Mesothelial cell of epicardium (in vitro differentiated cells): ENCODE data around the gene STAMBP. TPM values are rescaled to one million over a fixed set of nuclear protein-coding genes. Genes with fewer than 3 reads are reported as not detected.
"Not testable (repeated sequence)": the region's sequence is repeated elsewhere in the genome, so short reads cannot be mapped to it uniquely, and the experiment has no call there.

Experiments used
- DNase-seq, 2 experiments: peaks; one replicate each; pipeline ENCODE4 v3.0.0; 2021; ENCODE audit warnings: low spot score in 2 of 2; ENCODE audit not compliant: unreplicated experiment in 2 of 2
- H3K27ac Mint-ChIP-seq: 2 replicates; pipeline ENCODE4 v1.8.0; 2021; ENCODE audit warnings: mixed read lengths
- H3K27me3 Mint-ChIP-seq: 2 replicates; pipeline ENCODE4 v1.8.0; 2021; ENCODE audit warnings: low read depth, mixed read lengths
- H3K36me3 Mint-ChIP-seq: 2 replicates; pipeline ENCODE4 v1.8.0; 2021; ENCODE audit warnings: mixed read lengths
- H3K4me1 Mint-ChIP-seq: 2 replicates; pipeline ENCODE4 v1.8.0; 2021; ENCODE audit warnings: mixed read lengths
- H3K4me3 Mint-ChIP-seq: 2 replicates; pipeline ENCODE4 v1.8.0; 2021; ENCODE audit warnings: mild to moderate bottlenecking, moderate library complexity, mixed read lengths
- H3K9me3 Mint-ChIP-seq: 2 replicates; pipeline ENCODE4 v1.8.0; 2021; ENCODE audit warnings: mixed read lengths
- CTCF ChIP-seq: fragments of 200-600 bp; sonication (generic); IDR thresholded peaks from one replicate; pipeline ENCODE4 v1.5.0; 2021; ENCODE audit warnings: antibody characterized with exemption; ENCODE audit not compliant: unreplicated experiment
- total RNA-seq: library from RNA; stranded (reverse); gene quantifications from 3 replicates; pipeline ENCODE4 v1.2.1, GENCODE V29; 2021

STAMBP gene
- total RNA-seq, result 33.2 to 36.6 TPM (median 34.5 TPM) in 3 replicates

GRCh38 chr2:73828818-73829570 is at the start of gene STAMBP:
Gene STAMBP (plus strand): TSS chr2:73828961. CDS start chr2:73830857, 1,896 bp downstream.
- no peaks in the 10 kb centered on the region for H3K9me3 Mint-ChIP-seq
- no peak for TF ChIP-seq CTCF
- peaks cover 9% of the 10 kb centered on the region for H3K36me3 Mint-ChIP-seq
- H3K4me1 Mint-ChIP-seq, result peaks cover 22% of the 10 kb centered on the region
- H3K27me3 Mint-ChIP-seq, result peaks cover 18% of the 10 kb centered on the region
- peak; percentile 90 to 96 for DNase-seq
- H3K27ac Mint-ChIP-seq, result peak within 1 kb of the TSS; percentile 99
- peak within 1 kb of the TSS; percentile 91 for H3K4me3 Mint-ChIP-seq

- H3K27me3 Mint-ChIP-seq, result peaks cover 2% of the 10 kb centered on the region
- peak within 1 kb of the TSS; percentile 98 for H3K4me3 Mint-ChIP-seq
- peak; percentile 76 for TF ChIP-seq CTCF
- H3K36me3 Mint-ChIP-seq, result peaks cover 14% of the 10 kb centered on the region
- DNase-seq, result peak; percentile 83 to 95
- peaks cover 11% of the 10 kb centered on the region for H3K4me1 Mint-ChIP-seq
- no peaks in the 10 kb centered on the region for H3K9me3 Mint-ChIP-seq
- peak within 1 kb of the TSS; percentile 95 for H3K27ac Mint-ChIP-seq
Observed at GRCh38 chr2:73779467-73780236, 49.1 kb upstream of the STAMBP start, which contains the start of gene DUSP11. Gene DUSP11 (minus strand): TSS chr2:73780103. CDS start chr2:73779974, 129 bp downstream.

GRCh38 chr2:73780237-73780582 is 48.6 kb upstream of the STAMBP start:
- H3K27ac Mint-ChIP-seq, result peak overlapping the region; percentile 95
- H3K36me3 Mint-ChIP-seq, result peaks cover 10% of the 10 kb centered on the region

GRCh38 chr2:73783402-73783801 is 45.4 kb upstream of the STAMBP start:
- H3K27me3 Mint-ChIP-seq, H3K36me3 Mint-ChIP-seq, H3K4me1 Mint-ChIP-seq, H3K4me3 Mint-ChIP-seq, DNase-seq, H3K27ac Mint-ChIP-seq, H3K9me3 Mint-ChIP-seq: not testable (repeated sequence)

More at GRCh38 chr2:73780237-73780582, 48.6 kb upstream of the STAMBP start:
- H3K27me3 Mint-ChIP-seq, result peaks cover 2% of the 10 kb centered on the region
- TF ChIP-seq CTCF, result no peak
- H3K4me3 Mint-ChIP-seq, result peak overlapping the region; percentile 98
- H3K4me1 Mint-ChIP-seq, result peaks cover 11% of the 10 kb centered on the region
- no peak for DNase-seq
- H3K9me3 Mint-ChIP-seq, result no peaks in the 10 kb centered on the region

GRCh38 chr2:73783883-73784282 is 44.9 kb upstream of the STAMBP start, which contains the start of gene C2orf78:
Gene C2orf78 (plus strand): TSS chr2:73784183. CDS start chr2:73784310, 127 bp downstream.
- not testable (repeated sequence) for H3K4me3 Mint-ChIP-seq, H3K4me1 Mint-ChIP-seq, H3K27ac Mint-ChIP-seq, DNase-seq, H3K27me3 Mint-ChIP-seq, H3K9me3 Mint-ChIP-seq, H3K36me3 Mint-ChIP-seq

- no peak for DNase-seq
- H3K4me1 Mint-ChIP-seq, result no peaks in the 10 kb centered on the region
- no peak overlapping the region for H3K4me3 Mint-ChIP-seq
- no peaks in the 10 kb centered on the region for H3K9me3 Mint-ChIP-seq
- no peaks in the 10 kb centered on the region for H3K36me3 Mint-ChIP-seq
- peaks cover 58% of the 10 kb centered on the region for H3K27me3 Mint-ChIP-seq
- TF ChIP-seq CTCF, result no peak
- H3K27ac Mint-ChIP-seq, result no peak overlapping the region
Observed at GRCh38 chr2:73811878-73812277, 16.9 kb upstream of the STAMBP start.
